Measurements from ENCODE around the gene POU2AF1.

DNA sequence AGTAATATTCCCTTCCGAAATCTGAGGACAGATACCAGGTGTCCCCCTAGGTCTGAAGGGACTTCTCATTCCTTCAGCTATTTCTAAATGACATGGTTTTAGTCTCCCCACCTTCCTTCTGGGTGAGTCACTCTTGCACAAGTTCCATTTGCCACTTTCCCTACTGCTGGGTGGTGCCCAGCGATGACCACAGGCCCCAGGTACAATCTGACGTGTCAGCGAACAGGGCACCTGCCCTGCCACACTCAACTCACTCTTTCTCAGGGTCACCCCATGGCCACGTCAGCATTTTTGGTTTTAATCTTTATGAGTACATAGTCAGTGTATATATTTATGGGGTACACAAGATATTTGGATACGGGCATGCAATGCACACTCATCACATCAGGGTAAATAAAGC lies 17.2 kb downstream of the POU2AF1 start:
- no peak for TF ChIP-seq EZH2 (IDR thresholded peaks at IDR 0.05)
- TF ChIP-seq POLR2AphosphoS5 (IDR thresholded peaks at IDR 0.05; ENCODE audit: borderline replicate concordance, low read depth, low read length): no peak
- TF ChIP-seq FOXP2 (optimal IDR thresholded peaks at IDR 0.05; ENCODE audit: control extremely low read depth, extremely low read length, insufficient read depth): no peak
